PC-9 (cell line): ENCODE measurements around the gene ADGRD1.

Experiments
- EZH2 ChIP-seq: fragments of 200-600 bp; sonication (generic); IDR thresholded peaks from 2 replicates; pipeline ENCODE4 v1.8.0; 2017; ENCODE audit warnings: antibody characterized with exemption, low read depth
- TF ChIP-seq, protein P1 (sequence below): fragments of 200-600 bp; sonication (generic); conservative IDR thresholded peaks from 2 replicates; pipeline ENCODE4 v1.6.1; 2017; ENCODE audit warnings: mixed run types, antibody characterized with exemption, mild to moderate bottlenecking, moderate library complexity

- TF ChIP-seq, protein P1, sequence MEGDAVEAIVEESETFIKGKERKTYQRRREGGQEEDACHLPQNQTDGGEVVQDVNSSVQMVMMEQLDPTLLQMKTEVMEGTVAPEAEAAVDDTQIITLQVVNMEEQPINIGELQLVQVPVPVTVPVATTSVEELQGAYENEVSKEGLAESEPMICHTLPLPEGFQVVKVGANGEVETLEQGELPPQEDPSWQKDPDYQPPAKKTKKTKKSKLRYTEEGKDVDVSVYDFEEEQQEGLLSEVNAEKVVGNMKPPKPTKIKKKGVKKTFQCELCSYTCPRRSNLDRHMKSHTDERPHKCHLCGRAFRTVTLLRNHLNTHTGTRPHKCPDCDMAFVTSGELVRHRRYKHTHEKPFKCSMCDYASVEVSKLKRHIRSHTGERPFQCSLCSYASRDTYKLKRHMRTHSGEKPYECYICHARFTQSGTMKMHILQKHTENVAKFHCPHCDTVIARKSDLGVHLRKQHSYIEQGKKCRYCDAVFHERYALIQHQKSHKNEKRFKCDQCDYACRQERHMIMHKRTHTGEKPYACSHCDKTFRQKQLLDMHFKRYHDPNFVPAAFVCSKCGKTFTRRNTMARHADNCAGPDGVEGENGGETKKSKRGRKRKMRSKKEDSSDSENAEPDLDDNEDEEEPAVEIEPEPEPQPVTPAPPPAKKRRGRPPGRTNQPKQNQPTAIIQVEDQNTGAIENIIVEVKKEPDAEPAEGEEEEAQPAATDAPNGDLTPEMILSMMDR = no peak
- no peak for TF ChIP-seq EZH2
Observed at GRCh38 chr12:131139363-131140068, 185.8 kb downstream of the ADGRD1 start.
